ENCODE results near the gene MDFIC. TPM values are rescaled to one million over a fixed set of nuclear protein-coding genes. Genes with fewer than 3 reads are reported as not detected.

Gene MDFIC
- total and polyA plus RNA-seq, 7 donors, result 4.4 to 58.1 (median 33.0) TPM

DNA sequence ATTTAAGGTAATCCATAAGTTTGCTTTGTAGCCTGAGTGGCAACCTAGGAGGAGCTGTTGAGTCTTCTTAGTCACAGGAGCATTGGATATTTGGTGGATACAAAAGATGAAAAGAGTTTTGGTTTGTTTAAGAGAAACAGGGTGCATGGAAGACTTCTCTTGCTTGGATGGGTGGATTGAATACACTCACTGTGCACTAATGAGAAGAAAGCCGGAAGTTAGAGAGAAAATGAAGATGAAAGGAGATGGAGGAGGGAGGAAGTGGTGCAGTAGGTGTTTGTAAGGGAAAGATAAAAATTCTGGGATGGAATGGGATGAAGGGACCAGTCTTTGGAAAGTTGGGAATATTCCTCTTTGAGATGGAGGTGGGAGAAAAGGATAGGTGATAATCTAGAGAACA is 7.7 kb downstream of the MDFIC start:
- WGBS, 2 donors, result 75 to 93% methylated on average over 1 of the region's 1 CpG
- no peaks in the 10 kb centered on the region for H3K36me3 ChIP-seq
- H3K4me1 ChIP-seq, result peaks cover 0 to 57% (median 32%) of the 10 kb centered on the region in 4 donors
- no peak overlapping the region for H3K27ac ChIP-seq
- TF ChIP-seq POLR2AphosphoS5 (IDR thresholded peaks at IDR 0.05) (no peak), POLR2A (IDR thresholded peaks at IDR 0.05) (no peak), EP300 (IDR thresholded peaks at IDR 0.05) (no peak)
- TF ChIP-seq, protein P1, sequence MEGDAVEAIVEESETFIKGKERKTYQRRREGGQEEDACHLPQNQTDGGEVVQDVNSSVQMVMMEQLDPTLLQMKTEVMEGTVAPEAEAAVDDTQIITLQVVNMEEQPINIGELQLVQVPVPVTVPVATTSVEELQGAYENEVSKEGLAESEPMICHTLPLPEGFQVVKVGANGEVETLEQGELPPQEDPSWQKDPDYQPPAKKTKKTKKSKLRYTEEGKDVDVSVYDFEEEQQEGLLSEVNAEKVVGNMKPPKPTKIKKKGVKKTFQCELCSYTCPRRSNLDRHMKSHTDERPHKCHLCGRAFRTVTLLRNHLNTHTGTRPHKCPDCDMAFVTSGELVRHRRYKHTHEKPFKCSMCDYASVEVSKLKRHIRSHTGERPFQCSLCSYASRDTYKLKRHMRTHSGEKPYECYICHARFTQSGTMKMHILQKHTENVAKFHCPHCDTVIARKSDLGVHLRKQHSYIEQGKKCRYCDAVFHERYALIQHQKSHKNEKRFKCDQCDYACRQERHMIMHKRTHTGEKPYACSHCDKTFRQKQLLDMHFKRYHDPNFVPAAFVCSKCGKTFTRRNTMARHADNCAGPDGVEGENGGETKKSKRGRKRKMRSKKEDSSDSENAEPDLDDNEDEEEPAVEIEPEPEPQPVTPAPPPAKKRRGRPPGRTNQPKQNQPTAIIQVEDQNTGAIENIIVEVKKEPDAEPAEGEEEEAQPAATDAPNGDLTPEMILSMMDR (IDR thresholded peaks at IDR 0.05), result no peak
- DNase-seq, result no peak
- no peaks in the 10 kb centered on the region for H3K9me3 ChIP-seq
- intact Hi-C loops (cut with DNase I), result loop anchor here (10.0 kb wide), 1 partner anchor 745 kb away; no protein-coding TSS in a partner anchor
- H3K4me3 ChIP-seq, result no peak overlapping the region
- H3K27me3 ChIP-seq, result no peaks in the 10 kb centered on the region

DNA sequence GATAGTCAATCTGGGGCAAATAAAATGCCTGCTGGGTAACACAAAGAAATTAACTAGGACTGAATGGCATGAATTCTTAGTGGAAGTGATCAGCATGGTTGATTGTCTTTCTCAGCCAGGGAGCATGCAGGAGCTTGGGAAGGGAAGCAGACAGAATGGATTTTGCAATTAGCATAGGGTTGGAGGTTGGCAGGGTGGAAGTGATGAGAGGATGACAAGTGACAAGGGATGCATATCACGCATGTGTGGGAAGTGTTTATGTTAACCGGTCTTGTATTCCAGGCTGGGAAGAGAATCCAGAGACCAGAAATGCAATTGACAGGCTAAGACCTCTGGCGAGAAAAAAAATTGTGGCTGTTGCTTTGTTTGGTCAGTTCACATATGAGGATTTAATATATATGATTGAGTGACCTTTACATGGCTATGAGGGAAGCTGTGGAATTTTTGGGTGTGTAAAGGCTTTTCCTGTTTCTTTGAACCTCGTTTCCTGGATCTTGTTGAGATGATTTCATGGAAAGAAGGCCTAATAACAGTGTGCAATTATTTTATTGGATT is 8.3 kb downstream of the MDFIC start:
- 73 to 74% methylated on average over 4 of the region's 4 CpGs for WGBS, 2 donors
- H3K9me3 ChIP-seq, result no peaks in the 10 kb centered on the region
- TF ChIP-seq, protein P1 (IDR thresholded peaks at IDR 0.05), result no peak
- TF ChIP-seq EP300 (IDR thresholded peaks at IDR 0.05), result no peak
- TF ChIP-seq POLR2A (IDR thresholded peaks at IDR 0.05), result no peak
- no peaks in the 10 kb centered on the region for H3K36me3 ChIP-seq
- no peak overlapping the region for H3K4me3 ChIP-seq
- H3K4me1 ChIP-seq, result peaks cover 0 to 57% (median 26%) of the 10 kb centered on the region in 4 donors
- intact Hi-C loops (cut with DNase I), result no loop called here
- no peak overlapping the region for H3K27ac ChIP-seq
- H3K27me3 ChIP-seq, result no peaks in the 10 kb centered on the region
- no peak for DNase-seq

DNA sequence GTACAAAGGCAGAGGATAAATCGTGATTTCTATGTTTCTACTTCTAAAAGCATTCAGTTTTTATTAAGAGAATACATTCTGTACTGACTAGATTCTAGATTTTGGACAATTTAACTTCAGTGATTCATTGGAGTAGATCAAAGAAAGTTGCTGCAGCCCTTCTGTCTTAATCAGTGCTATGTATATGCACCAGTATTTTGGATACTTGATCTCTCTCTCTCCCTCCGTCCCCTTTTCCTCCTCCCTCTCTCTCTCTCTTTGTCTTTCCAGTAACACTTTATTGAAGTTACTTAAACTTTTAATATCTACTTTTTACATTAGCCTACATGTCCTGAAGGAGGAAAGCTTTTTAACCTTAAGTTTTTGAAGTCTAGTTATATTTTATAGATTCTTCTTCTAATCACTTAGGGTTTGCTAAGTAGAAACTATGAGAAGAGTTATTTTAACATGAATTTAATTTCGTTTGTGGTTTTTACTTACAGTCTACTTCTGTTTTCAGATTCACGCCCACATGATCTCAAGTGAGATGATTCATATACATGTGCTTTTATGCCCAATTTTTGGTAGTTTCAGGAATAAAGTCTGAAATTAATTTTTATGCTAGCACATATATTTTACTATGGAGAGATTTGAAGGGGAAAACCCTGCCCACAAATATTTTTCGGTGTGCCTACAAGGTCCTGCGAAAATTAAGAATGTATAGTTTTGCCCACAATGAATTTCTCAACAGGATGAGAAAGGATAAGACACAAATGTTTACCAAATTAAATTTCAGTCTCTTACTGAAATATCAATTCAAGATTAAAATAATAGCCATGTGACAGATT is 9.1 kb downstream of the MDFIC start:
- TF ChIP-seq, protein P1 (IDR thresholded peaks at IDR 0.05), result no peak
- TF ChIP-seq EP300 (IDR thresholded peaks at IDR 0.05) (no peak), POLR2A (IDR thresholded peaks at IDR 0.05) (no peak), POLR2AphosphoS5 (IDR thresholded peaks at IDR 0.05) (no peak)
- no peaks in the 10 kb centered on the region for H3K9me3 ChIP-seq
- WGBS, 2 donors, result 48 to 74% methylated on average over 6 of the region's 6 CpGs
- H3K36me3 ChIP-seq, result no peaks in the 10 kb centered on the region
- no peaks in the 10 kb centered on the region for H3K27me3 ChIP-seq
- DNase-seq, result no peak
- intact Hi-C loops (cut with DNase I), result no loop called here
- H3K4me1 ChIP-seq, result peaks cover 0 to 57% (median 22%) of the 10 kb centered on the region in 4 donors
- peak overlapping the region in 1 of 4 donors; percentile 30 for H3K27ac ChIP-seq
- no peak overlapping the region for H3K4me3 ChIP-seq

DNA sequence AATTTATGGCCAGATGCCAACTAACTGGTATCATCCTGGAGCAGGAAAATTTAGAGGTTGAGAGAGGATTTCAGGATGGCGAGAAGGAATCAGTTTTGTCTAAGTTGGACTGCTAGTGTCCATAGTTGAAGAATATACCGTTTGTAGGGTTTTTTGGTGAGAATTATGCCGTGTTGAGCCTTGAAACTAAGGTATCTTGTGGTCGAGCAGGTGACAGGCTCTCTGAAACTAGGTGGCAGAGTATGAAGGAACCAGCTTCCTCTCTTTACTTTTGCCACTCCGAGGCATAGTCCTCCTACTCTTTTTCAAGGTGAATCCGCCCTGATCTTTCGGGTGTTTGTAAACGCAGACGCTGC is 9.7 kb downstream of the MDFIC start:
- H3K4me1 ChIP-seq, result peaks cover 0 to 59% (median 20%) of the 10 kb centered on the region in 4 donors
- H3K9me3 ChIP-seq, result no peaks in the 10 kb centered on the region
- H3K4me3 ChIP-seq, result no peak overlapping the region
- H3K27ac ChIP-seq, result peak overlapping the region in 1 of 4 donors; percentile 27
- H3K27me3 ChIP-seq, result no peaks in the 10 kb centered on the region
- 58 to 87% methylated on average over 9 of the region's 9 CpGs for WGBS, 2 donors
- no peaks in the 10 kb centered on the region for H3K36me3 ChIP-seq
- DNase-seq, result no peak
- TF ChIP-seq POLR2AphosphoS5 (IDR thresholded peaks at IDR 0.05), result no peak
- no peak for TF ChIP-seq POLR2A (IDR thresholded peaks at IDR 0.05)
- TF ChIP-seq, protein P1 (IDR thresholded peaks at IDR 0.05), result no peak
- no peak for TF ChIP-seq EP300 (IDR thresholded peaks at IDR 0.05)
- intact Hi-C loops (cut with DNase I), result no loop called here

All from sigmoid colon (tissue), 7 donors.